ENCODE data around the gene SPRR4.

The SPRR4 gene

GRCh38 chr1:152970495-152970894 is at the start of gene SPRR4:
SPRR4 (plus strand) TSS chr1:152970648; CDS start chr1:152971891, 1,243 bp downstream.
- no peak for DNase-seq

- no peak for DNase-seq
These were observed 46.3 kb upstream of the SPRR4 start for GRCh38 chr1:152924191-152924590.

- DNase-seq, result peak; percentile 57
These were observed 44.4 kb upstream of the SPRR4 start for GRCh38 chr1:152926091-152926490.

- no peak for DNase-seq
These were observed 41.8 kb upstream of the SPRR4 start for GRCh38 chr1:152928671-152929070.

- DNase-seq, result no peak
These were observed 38.2 kb upstream of the SPRR4 start for GRCh38 chr1:152932170-152932811.

- no peak for DNase-seq
These were observed 37.3 kb upstream of the SPRR4 start for GRCh38 chr1:152933196-152933595.

GRCh38 chr1:152940614-152941013 is 29.8 kb upstream of the SPRR4 start:
- DNase-seq, result no peak

- DNase-seq, result no peak
These were observed 29.3 kb upstream of the SPRR4 start for GRCh38 chr1:152941037-152941711.

GRCh38 chr1:152942161-152942560 is 28.3 kb upstream of the SPRR4 start:
- DNase-seq, result no peak

- DNase-seq, result no peak
These were observed 24.2 kb upstream of the SPRR4 start for GRCh38 chr1:152946248-152946647.

GRCh38 chr1:152946651-152947256 is 23.7 kb upstream of the SPRR4 start, which contains the start of gene SPRR5:
SPRR5 (plus strand) TSS chr1:152947206; CDS start chr1:152948555, 1,349 bp downstream.
- DNase-seq, result no peak

GRCh38 chr1:152951711-152952110 is 18.7 kb upstream of the SPRR4 start:
- DNase-seq, result no peak

- no peak for DNase-seq
These were observed 16.7 kb upstream of the SPRR4 start for GRCh38 chr1:152953761-152954160.

- DNase-seq, result no peak
These were observed 16.0 kb upstream of the SPRR4 start for GRCh38 chr1:152954436-152954835.

- DNase-seq, result no peak
These were observed 12.9 kb upstream of the SPRR4 start for GRCh38 chr1:152957561-152957960.

GRCh38 chr1:152959273-152959672 is 11.2 kb upstream of the SPRR4 start:
- no peak for DNase-seq

- no peak for DNase-seq
These were observed 10.5 kb upstream of the SPRR4 start for GRCh38 chr1:152959801-152960451.

GRCh38 chr1:152960452-152961044 is 9.9 kb upstream of the SPRR4 start:
- DNase-seq, result no peak

- no peak for DNase-seq
These were observed 9.1 kb upstream of the SPRR4 start for GRCh38 chr1:152961226-152961891.

- no peak for DNase-seq
These were observed 7.5 kb upstream of the SPRR4 start for GRCh38 chr1:152962876-152963415.

GRCh38 chr1:152964536-152964935 is 5.9 kb upstream of the SPRR4 start:
- no peak for DNase-seq

- no peak for DNase-seq
These were observed 4.6 kb upstream of the SPRR4 start for GRCh38 chr1:152965853-152966252.

All from EL (cell line).